GM12878 (cell line): ENCODE results near the gene TOMM5. TPM values are rescaled to one million over a fixed set of nuclear protein-coding genes. Genes with fewer than 3 reads are reported as not detected.

Source experiments
- ATAC-seq: fragments of 200-7000 bp; cut with Tn5 transposase; 3 replicates; pipeline ENCODE4 v1.9.1; 2020; ENCODE audit warnings: mild to moderate bottlenecking, moderate library complexity
- BruUV-seq: library from RNA; stranded (reverse); fragments of 400-500 nt; replicated peaks from 2 replicates; lab custom pipeline; 2021; lab: Mats Ljungman, UMichigan
- CTCF ChIA-PET: fragments of 300-600 bp; sonication (Branson Sonifier 250); formaldehyde crosslinking; extraction: SDS; loops from one replicate; lab custom pipeline; 2021; ENCODE audit warnings: inconsistent platforms; lab: Yijun Ruan, JAX
- POLR2A ChIA-PET: fragments of 350-600 bp; formaldehyde crosslinking; extraction: SDS; loops from one replicate; lab custom pipeline; 2021; ENCODE audit warnings: inconsistent platforms; lab: Charles Lee
- RAD21 ChIA-PET: fragments of 300-600 bp; sonication (Branson Sonifier 250); formaldehyde crosslinking; loops from one replicate; lab custom pipeline; 2023; ENCODE audit warnings: antibody characterized with exemption; ENCODE audit not compliant: unreplicated experiment; lab: Charles Lee
- SMC1A ChIA-PET: fragments of 300-600 bp; sonication (Branson Sonifier 250); formaldehyde crosslinking; loops from one replicate; lab custom pipeline; 2023; ENCODE audit not compliant: unreplicated experiment, uncharacterized antibody; lab: Charles Lee
- DNase-seq: peaks from one replicate; pipeline ENCODE4 v3.0.0-alpha.2; 2011; ENCODE audit warnings: low read depth, low spot score
- FAIRE-seq: peaks from 3 replicates; lab custom pipeline; 2011; peaks lifted over from hg19 to GRCh38; lab: Jason Lieb, UNC
- H2AFZ ChIP-seq: 2 replicates; pipeline ENCODE4 v1.6.0; 2011; ENCODE audit warnings: low read depth, low read length, control low read depth; ENCODE audit not compliant: control insufficient read depth
- H3K27ac ChIP-seq: 2 replicates; pipeline ENCODE4 v1.5.1; 2011; ENCODE audit warnings: control low read depth; ENCODE audit not compliant: control insufficient read depth, insufficient read depth
- H3K27me3 ChIP-seq, 2 experiments: replicated peaks in 1 of 2; 2 replicates each; pipeline versions ENCODE4 v1.6.0 to v1.6.1; 2011; ENCODE audit warnings: low read length in 1 of 2; ENCODE audit not compliant: control insufficient read depth in 2 of 2, insufficient read depth in 2 of 2
- H3K36me3 ChIP-seq, 2 experiments: 2 replicates each; pipeline ENCODE4 v1.5.1; 2011; ENCODE audit warnings: low read length in 1 of 2; ENCODE audit not compliant: control insufficient read depth in 2 of 2, insufficient read depth in 2 of 2
- H3K4me1 ChIP-seq: 2 replicates; pipeline ENCODE4 v1.6.1; 2011; ENCODE audit warnings: mild to moderate bottlenecking, low read length, moderate library complexity, mixed read lengths; ENCODE audit not compliant: control insufficient read depth, insufficient read depth
- H3K4me2 ChIP-seq: 2 replicates; pipeline ENCODE4 v1.6.0; 2011; ENCODE audit warnings: control low read depth; ENCODE audit not compliant: control insufficient read depth, insufficient read depth
- H3K4me3 ChIP-seq: fragments of 200-600 bp; sonication (generic); 2 replicates; pipeline ENCODE4 v1.5.1; 2016
- H3K79me2 ChIP-seq: 2 replicates; pipeline ENCODE4 v1.6.0; 2011; ENCODE audit warnings: low read length; ENCODE audit not compliant: control insufficient read depth, insufficient read depth
- H3K9ac ChIP-seq: 2 replicates; pipeline ENCODE4 v1.8.0; 2011; ENCODE audit warnings: low read length, control low read depth, mixed read lengths; ENCODE audit not compliant: control insufficient read depth, insufficient read depth
- H3K9me3 ChIP-seq: replicated peaks from 3 replicates; pipeline ENCODE4 v1.5.1; 2011; ENCODE audit warnings: mild to moderate bottlenecking, low read length; ENCODE audit not compliant: control insufficient read depth, insufficient read depth
- H4K20me1 ChIP-seq: 2 replicates; pipeline ENCODE4 v1.6.0; 2011; ENCODE audit not compliant: control insufficient read depth, insufficient read depth
- ATF7 ChIP-seq: fragments of 450-650 bp; IDR thresholded peaks from 2 replicates; pipeline ENCODE4 v1.6.1; 2016; ENCODE audit warnings: low read depth, mild to moderate bottlenecking
- DPF2 ChIP-seq: fragments of 450-650 bp; IDR thresholded peaks from 2 replicates; pipeline ENCODE4 v1.6.1; 2017; ENCODE audit warnings: mild to moderate bottlenecking
- E4F1 ChIP-seq: fragments of 450-650 bp; IDR thresholded peaks from 2 replicates; pipeline ENCODE4 v1.6.1; 2018; ENCODE audit warnings: borderline replicate concordance, mild to moderate bottlenecking; ENCODE audit not compliant: partially characterized antibody
- NKRF ChIP-seq: fragments of 450-650 bp; conservative IDR thresholded peaks from 2 replicates; pipeline ENCODE4 v1.6.1; 2017; ENCODE audit warnings: mild to moderate bottlenecking, moderate library complexity
- SIX5 ChIP-seq: IDR thresholded peaks from 2 replicates; pipeline ENCODE4 v1.6.1; 2011; ENCODE audit warnings: mild to moderate bottlenecking, low read depth, low read length, moderate library complexity; ENCODE audit not compliant: severe bottlenecking
- WGBS: methylation state at CpG from one replicate; pipeline ENCODE4 v1.1.6; 2016; ENCODE audit warnings: low lambda C conversion rate; ENCODE audit not compliant: insufficient replicate concordance, insufficient coverage; ENCODE audit errors: missing lambda C conversion rate; 5-methylcytosine and 5-hydroxymethylcytosine counted together
- in situ Hi-C: fragments of 300-500 bp; cut with MboI; formaldehyde crosslinking; loops from 9 replicates; pipeline ENCODE4 v1.14.3; 2018; ENCODE audit warnings: mixed read lengths
- intact Hi-C: fragments of 100-400 bp; cut with micrococcal nuclease; formaldehyde crosslinking; loops from one replicate; pipeline ENCODE4 v1.14.2; 2022; ENCODE audit not compliant: unreplicated experiment
- polyA plus RNA-seq, 11 experiments: library from polyadenylated mRNA; depleted of rRNA in 4 of 11; unstranded in 6 of 11; stranded (reverse) in 5 of 11; fragments of >200 nt; fragmentation: Nextera tagmentation in 4 of 11; fragmentation: Illumina TruSeq in 1 of 11; extraction: Ambion mirVana in 4 of 11; extraction: Trizol in 1 of 11; gene quantifications; 1 replicate in 1 of 11; 2 replicates in 10 of 11; pipeline versions ENCODE4 v1.2.1 to v1.2.3, GENCODE V29; 2011 to 2016; ENCODE audit warnings: inconsistent platforms in 2 of 11, missing spikeins in 2 of 11, low read depth in 1 of 11
- total RNA-seq, 4 experiments: library from RNA; depleted of rRNA in 3 of 4; stranded (reverse); fragments of >200 nt in 3 of 4; fragmentation: Illumina TruSeq in 1 of 4; extraction: Trizol in 1 of 4; gene quantifications; 2 replicates each; pipeline versions ENCODE4 v1.2.1 to v1.2.3, GENCODE V29; 2013 to 2021

Gene TOMM5
- total and polyA plus RNA-seq, 10 of the 15 experiments (the other 5 are each of a cell fraction or from before 2014, with no cell fraction given): 152 to 1,143 (median 351) TPM

- no peaks in the 10 kb centered on the region for H3K9me3 ChIP-seq
- no peaks in the 10 kb centered on the region for H3K4me1 ChIP-seq
- no peaks in the 10 kb centered on the region for H3K36me3 ChIP-seq
- H3K27me3 ChIP-seq: no peaks in the 10 kb centered on the region; a peak in 2 of 4 replicates
- FAIRE-seq: no peak
- H2AFZ ChIP-seq: no peak overlapping the region
- SMC1A ChIA-PET: no interaction called here
- no peak overlapping the region for H3K27ac ChIP-seq
- H3K9ac ChIP-seq: no peak overlapping the region
- in situ Hi-C loops (no loop called here), intact Hi-C loops (no loop called here)
- CTCF ChIA-PET: interaction anchor here (1.2 kb wide), 1 partner anchor 142 kb away, joined by 3 read pairs; no protein-coding TSS in a partner anchor
- TF ChIP-seq ATF7 (no peak), NKRF (no peak), SIX5 (no peak), E4F1 (no peak), DPF2 (no peak)
- RAD21 ChIA-PET: no interaction called here
- DNase-seq: no peak
- BruUV-seq: no TSS peak
- no peaks in the 10 kb centered on the region for H4K20me1 ChIP-seq
- no peaks in the 10 kb centered on the region for H3K79me2 ChIP-seq
- no peak overlapping the region for H3K4me2 ChIP-seq
- no peak for ATAC-seq
- H3K4me3 ChIP-seq: no peak overlapping the region
- 46% methylated on average over 4 of the region's 4 CpGs for WGBS
- POLR2A ChIA-PET: no interaction called here
These were observed 30.1 kb upstream of the TOMM5 start for GRCh38 chr9:37622462-37622861.
